HepG2 (cell line): ENCODE measurements around the gene CYB5R3. TPM values are rescaled to one million over a fixed set of nuclear protein-coding genes. Genes with fewer than 3 reads are reported as not detected.
A peak's percentile ranks its signal among the peaks of the same experiment; 100 is the strongest.

Experiments
- FLYWCH1 ChIP-seq: sonication (generic); formaldehyde crosslinking; IDR thresholded peaks from 2 replicates; pipeline ENCODE4 v1.8.1; 2023; ENCODE audit warnings: mild to moderate bottlenecking, missing genetic modification reagents
- MAFG ChIP-seq: sonication (generic); formaldehyde crosslinking; IDR thresholded peaks from 2 replicates; pipeline ENCODE4 v1.5.1; 2020; ENCODE audit warnings: mild to moderate bottlenecking, missing genetic modification reagents
- MIER2 ChIP-seq: IDR thresholded peaks from 2 replicates; pipeline ENCODE4 v1.6.1; 2016; ENCODE audit warnings: missing biosample characterization, missing genetic modification reagents
- ZNF558 ChIP-seq: sonication (generic); formaldehyde crosslinking; IDR thresholded peaks from 2 replicates; pipeline ENCODE4 v1.9.0; 2022; ENCODE audit warnings: mild to moderate bottlenecking, missing genetic modification reagents, borderline replicate concordance
- ZNF644 ChIP-seq: IDR thresholded peaks from 2 replicates; pipeline ENCODE4 v1.6.1; 2016; ENCODE audit warnings: low read depth
- ZNF703 ChIP-seq: sonication (generic); formaldehyde crosslinking; IDR thresholded peaks from 2 replicates; pipeline ENCODE4 v1.5.1; 2020; ENCODE audit warnings: missing genetic modification reagents, mild to moderate bottlenecking, moderate library complexity, borderline replicate concordance
- polyA plus RNA-seq, 8 experiments: library from polyadenylated mRNA; depleted of rRNA in 3 of 8; stranded (reverse) in 7 of 8; unstranded in 1 of 8; fragments of >200 nt; fragmentation: Illumina TruSeq in 4 of 8; extraction: Trizol in 4 of 8; gene quantifications; 2 replicates each; pipeline versions ENCODE4 v1.2.1 to v1.2.3, GENCODE V29; 2011 to 2016; ENCODE audit warnings: low read depth in 4 of 8, missing spikeins in 1 of 8, mixed read lengths in 1 of 8; ENCODE audit not compliant: insufficient read depth in 1 of 8
- total RNA-seq, 5 experiments: library from RNA; depleted of rRNA; stranded (reverse); fragments of >200 nt; fragmentation: Illumina TruSeq; extraction: Trizol; gene quantifications; 2 replicates each; pipeline ENCODE4 v1.2.3, GENCODE V29; 2016; ENCODE audit warnings: low read depth in 1 of 5
- TF ChIP-seq, protein P1 (sequence below): sonication (generic); formaldehyde crosslinking; IDR thresholded peaks from 2 replicates; pipeline ENCODE4 v1.4.0; 2020; ENCODE audit warnings: missing genetic modification reagents
- TF ChIP-seq, protein P2 (sequence below): sonication (generic); formaldehyde crosslinking; IDR thresholded peaks from 2 replicates; pipeline ENCODE4 v1.4.0; 2020; ENCODE audit warnings: missing genetic modification reagents, borderline replicate concordance
- TF ChIP-seq, protein P3 (sequence below): sonication (generic); formaldehyde crosslinking; IDR thresholded peaks from 2 replicates; pipeline ENCODE4 v1.4.0; 2020; ENCODE audit warnings: missing genetic modification reagents, mild to moderate bottlenecking, borderline replicate concordance
- TF ChIP-seq, protein P4 (sequence below): sonication (generic); formaldehyde crosslinking; IDR thresholded peaks from 2 replicates; pipeline ENCODE4 v1.4.0; 2020; ENCODE audit warnings: missing genetic modification reagents
- TF ChIP-seq, protein P5 (sequence below): sonication (generic); formaldehyde crosslinking; IDR thresholded peaks from 2 replicates; pipeline ENCODE4 v1.8.0; 2022; ENCODE audit warnings: missing genetic modification reagents, low read depth, mild to moderate bottlenecking, borderline replicate concordance
- TF ChIP-seq, protein P6 (sequence below): sonication (generic); formaldehyde crosslinking; IDR thresholded peaks from 2 replicates; pipeline ENCODE4 v1.4.0; 2020; ENCODE audit warnings: mild to moderate bottlenecking, missing genetic modification reagents
- TF ChIP-seq, protein P7 (sequence below): sonication (generic); formaldehyde crosslinking; IDR thresholded peaks from 2 replicates; pipeline ENCODE4 v1.4.0; 2020; ENCODE audit warnings: missing genetic modification reagents
- TF ChIP-seq, protein P8 (sequence below): sonication (generic); formaldehyde crosslinking; IDR thresholded peaks from 2 replicates; pipeline ENCODE4 v1.4.0; 2020; ENCODE audit warnings: missing genetic modification reagents, borderline replicate concordance

Gene CYB5R3
- total and polyA plus RNA-seq, 2 of the 13 experiments (the other 11 are each of a cell fraction or from before 2014, with no cell fraction given) = 32.4 to 305 TPM

DNA sequence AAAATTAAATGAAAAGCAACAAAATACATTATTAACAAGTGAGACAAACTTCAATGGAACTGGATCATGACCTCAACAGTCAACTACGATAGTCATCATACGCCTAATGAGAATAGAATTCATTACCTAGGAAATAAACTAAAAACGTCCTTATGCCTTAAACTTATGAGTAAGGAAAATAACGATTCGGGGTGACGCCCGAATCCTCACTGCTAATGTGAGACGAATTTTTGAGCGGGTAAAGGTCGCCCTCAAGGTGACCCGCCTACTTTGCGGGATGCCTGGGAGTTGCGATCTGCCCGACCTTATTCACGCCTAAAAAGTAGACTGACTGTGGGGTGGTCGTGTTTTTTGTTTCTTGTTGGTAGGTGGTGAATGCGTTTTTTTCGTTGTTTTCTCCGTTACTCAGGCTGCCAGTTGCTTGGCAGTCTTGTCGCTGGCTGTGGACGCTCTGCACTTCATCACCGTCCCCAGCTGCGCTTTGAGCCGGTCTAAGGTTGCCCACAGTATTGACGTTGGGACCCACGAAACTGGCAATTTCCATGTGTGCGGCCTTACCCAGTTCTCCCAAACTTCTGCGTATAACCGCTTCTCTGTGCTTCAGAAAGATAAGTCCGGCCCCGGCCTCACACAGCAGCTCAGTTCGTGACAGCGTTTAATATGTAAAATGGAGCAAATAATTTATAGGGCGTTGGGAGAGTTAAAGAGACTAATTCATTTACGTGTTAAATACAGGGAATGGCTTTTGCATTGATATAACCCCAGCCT, 33.9 kb downstream of the CYB5R3 start (continued):
- peak; percentile 86 for TF ChIP-seq MIER2 (CRISPR knock-in tag)
- TF ChIP-seq ZNF558 (CRISPR knock-in tag) = peak; percentile 95
- no peak for TF ChIP-seq FLYWCH1 (CRISPR knock-in tag)
- TF ChIP-seq, protein P1, sequence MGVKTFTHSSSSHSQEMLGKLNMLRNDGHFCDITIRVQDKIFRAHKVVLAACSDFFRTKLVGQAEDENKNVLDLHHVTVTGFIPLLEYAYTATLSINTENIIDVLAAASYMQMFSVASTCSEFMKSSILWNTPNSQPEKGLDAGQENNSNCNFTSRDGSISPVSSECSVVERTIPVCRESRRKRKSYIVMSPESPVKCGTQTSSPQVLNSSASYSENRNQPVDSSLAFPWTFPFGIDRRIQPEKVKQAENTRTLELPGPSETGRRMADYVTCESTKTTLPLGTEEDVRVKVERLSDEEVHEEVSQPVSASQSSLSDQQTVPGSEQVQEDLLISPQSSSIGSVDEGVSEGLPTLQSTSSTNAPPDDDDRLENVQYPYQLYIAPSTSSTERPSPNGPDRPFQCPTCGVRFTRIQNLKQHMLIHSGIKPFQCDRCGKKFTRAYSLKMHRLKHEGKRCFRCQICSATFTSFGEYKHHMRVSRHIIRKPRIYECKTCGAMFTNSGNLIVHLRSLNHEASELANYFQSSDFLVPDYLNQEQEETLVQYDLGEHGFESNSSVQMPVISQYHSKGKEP (CRISPR knock-in tag) = peak; percentile 87; the same call in 1 of the 2 replicates
- no peak for TF ChIP-seq MAFG (CRISPR knock-in tag)
- TF ChIP-seq, protein P2, sequence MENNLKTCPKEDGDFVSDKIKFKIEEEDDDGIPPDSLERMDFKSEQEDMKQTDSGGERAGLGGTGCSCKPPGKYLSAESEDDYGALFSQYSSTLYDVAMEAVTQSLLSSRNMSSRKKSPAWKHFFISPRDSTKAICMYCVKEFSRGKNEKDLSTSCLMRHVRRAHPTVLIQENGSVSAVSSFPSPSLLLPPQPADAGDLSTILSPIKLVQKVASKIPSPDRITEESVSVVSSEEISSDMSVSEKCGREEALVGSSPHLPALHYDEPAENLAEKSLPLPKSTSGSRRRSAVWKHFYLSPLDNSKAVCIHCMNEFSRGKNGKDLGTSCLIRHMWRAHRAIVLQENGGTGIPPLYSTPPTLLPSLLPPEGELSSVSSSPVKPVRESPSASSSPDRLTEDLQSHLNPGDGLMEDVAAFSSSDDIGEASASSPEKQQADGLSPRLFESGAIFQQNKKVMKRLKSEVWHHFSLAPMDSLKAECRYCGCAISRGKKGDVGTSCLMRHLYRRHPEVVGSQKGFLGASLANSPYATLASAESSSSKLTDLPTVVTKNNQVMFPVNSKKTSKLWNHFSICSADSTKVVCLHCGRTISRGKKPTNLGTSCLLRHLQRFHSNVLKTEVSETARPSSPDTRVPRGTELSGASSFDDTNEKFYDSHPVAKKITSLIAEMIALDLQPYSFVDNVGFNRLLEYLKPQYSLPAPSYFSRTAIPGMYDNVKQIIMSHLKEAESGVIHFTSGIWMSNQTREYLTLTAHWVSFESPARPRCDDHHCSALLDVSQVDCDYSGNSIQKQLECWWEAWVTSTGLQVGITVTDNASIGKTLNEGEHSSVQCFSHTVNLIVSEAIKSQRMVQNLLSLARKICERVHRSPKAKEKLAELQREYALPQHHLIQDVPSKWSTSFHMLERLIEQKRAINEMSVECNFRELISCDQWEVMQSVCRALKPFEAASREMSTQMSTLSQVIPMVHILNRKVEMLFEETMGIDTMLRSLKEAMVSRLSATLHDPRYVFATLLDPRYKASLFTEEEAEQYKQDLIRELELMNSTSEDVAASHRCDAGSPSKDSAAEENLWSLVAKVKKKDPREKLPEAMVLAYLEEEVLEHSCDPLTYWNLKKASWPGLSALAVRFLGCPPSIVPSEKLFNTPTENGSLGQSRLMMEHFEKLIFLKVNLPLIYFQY (CRISPR knock-in tag) = peak; percentile 47; the same call in 1 of the 2 replicates
- TF ChIP-seq, protein P3, sequence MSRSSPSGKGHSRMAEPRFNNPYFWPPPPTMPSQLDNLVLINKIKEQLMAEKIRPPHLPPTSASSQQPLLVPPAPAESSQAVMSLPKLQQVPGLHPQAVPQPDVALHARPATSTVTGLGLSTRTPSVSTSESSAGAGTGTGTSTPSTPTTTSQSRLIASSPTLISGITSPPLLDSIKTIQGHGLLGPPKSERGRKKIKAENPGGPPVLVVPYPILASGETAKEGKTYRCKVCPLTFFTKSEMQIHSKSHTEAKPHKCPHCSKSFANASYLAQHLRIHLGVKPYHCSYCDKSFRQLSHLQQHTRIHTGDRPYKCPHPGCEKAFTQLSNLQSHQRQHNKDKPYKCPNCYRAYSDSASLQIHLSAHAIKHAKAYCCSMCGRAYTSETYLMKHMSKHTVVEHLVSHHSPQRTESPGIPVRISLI (CRISPR knock-in tag) = peak; percentile 92
- TF ChIP-seq, protein P4, sequence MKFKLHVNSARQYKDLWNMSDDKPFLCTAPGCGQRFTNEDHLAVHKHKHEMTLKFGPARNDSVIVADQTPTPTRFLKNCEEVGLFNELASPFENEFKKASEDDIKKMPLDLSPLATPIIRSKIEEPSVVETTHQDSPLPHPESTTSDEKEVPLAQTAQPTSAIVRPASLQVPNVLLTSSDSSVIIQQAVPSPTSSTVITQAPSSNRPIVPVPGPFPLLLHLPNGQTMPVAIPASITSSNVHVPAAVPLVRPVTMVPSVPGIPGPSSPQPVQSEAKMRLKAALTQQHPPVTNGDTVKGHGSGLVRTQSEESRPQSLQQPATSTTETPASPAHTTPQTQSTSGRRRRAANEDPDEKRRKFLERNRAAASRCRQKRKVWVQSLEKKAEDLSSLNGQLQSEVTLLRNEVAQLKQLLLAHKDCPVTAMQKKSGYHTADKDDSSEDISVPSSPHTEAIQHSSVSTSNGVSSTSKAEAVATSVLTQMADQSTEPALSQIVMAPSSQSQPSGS (CRISPR knock-in tag) = peak; percentile 97
- TF ChIP-seq ZNF644 (CRISPR knock-in tag) = no peak
- TF ChIP-seq, protein P5, sequence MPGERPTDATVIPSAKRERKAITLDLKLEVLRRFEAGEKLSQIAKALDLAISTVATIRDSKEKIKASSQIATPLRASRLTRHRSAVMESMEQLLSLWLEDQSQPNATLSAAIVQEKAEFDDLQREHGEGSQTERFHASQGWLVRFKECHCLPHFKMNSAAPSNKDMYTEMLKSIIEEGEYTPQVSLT (CRISPR knock-in tag) = 0 out of 2 replicates have a peak, but pooled peaks have one; percentile 63
- TF ChIP-seq, protein P6, sequence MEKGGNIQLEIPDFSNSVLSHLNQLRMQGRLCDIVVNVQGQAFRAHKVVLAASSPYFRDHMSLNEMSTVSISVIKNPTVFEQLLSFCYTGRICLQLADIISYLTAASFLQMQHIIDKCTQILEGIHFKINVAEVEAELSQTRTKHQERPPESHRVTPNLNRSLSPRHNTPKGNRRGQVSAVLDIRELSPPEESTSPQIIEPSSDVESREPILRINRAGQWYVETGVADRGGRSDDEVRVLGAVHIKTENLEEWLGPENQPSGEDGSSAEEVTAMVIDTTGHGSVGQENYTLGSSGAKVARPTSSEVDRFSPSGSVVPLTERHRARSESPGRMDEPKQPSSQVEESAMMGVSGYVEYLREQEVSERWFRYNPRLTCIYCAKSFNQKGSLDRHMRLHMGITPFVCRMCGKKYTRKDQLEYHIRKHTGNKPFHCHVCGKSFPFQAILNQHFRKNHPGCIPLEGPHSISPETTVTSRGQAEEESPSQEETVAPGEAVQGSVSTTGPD (CRISPR knock-in tag) = no peak
- TF ChIP-seq ZNF703 (CRISPR knock-in tag) = peak; percentile 81
- TF ChIP-seq, protein P7, sequence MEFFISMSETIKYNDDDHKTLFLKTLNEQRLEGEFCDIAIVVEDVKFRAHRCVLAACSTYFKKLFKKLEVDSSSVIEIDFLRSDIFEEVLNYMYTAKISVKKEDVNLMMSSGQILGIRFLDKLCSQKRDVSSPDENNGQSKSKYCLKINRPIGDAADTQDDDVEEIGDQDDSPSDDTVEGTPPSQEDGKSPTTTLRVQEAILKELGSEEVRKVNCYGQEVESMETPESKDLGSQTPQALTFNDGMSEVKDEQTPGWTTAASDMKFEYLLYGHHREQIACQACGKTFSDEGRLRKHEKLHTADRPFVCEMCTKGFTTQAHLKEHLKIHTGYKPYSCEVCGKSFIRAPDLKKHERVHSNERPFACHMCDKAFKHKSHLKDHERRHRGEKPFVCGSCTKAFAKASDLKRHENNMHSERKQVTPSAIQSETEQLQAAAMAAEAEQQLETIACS = no peak
- TF ChIP-seq, protein P8, sequence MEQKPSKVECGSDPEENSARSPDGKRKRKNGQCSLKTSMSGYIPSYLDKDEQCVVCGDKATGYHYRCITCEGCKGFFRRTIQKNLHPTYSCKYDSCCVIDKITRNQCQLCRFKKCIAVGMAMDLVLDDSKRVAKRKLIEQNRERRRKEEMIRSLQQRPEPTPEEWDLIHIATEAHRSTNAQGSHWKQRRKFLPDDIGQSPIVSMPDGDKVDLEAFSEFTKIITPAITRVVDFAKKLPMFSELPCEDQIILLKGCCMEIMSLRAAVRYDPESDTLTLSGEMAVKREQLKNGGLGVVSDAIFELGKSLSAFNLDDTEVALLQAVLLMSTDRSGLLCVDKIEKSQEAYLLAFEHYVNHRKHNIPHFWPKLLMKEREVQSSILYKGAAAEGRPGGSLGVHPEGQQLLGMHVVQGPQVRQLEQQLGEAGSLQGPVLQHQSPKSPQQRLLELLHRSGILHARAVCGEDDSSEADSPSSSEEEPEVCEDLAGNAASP (CRISPR knock-in tag) = peak; percentile 64; the same call in 1 of the 2 replicates
